CD14-positive monocyte (primary cell): ENCODE data around the gene P2RY12. TPM values are rescaled to one million over a fixed set of nuclear protein-coding genes. Genes with fewer than 3 reads are reported as not detected.

ENCODE experiments used
- DNase-seq, 3 donors: peaks; one replicate each; pipeline ENCODE4 v3.0.0-alpha.2; 2011 to 2022
- H2AFZ ChIP-seq: 2 replicates; pipeline ENCODE4 v1.6.0; 2012; ENCODE audit warnings: mild to moderate bottlenecking, low read depth, low read length, inconsistent platforms; ENCODE audit not compliant: insufficient read depth, poor library complexity, severe bottlenecking
- H3K27ac ChIP-seq, 2 donors: 1 replicate in 1 of 2; 2 replicates in 1 of 2; pipeline ENCODE4 v1.5.1; 2012 to 2013; ENCODE audit warnings: low read length in 2 of 2, control low read depth in 1 of 2, inconsistent platforms in 1 of 2, low read depth in 1 of 2, mild to moderate bottlenecking in 1 of 2
- H3K27me3 ChIP-seq, 2 donors: one replicate each; pipeline versions ENCODE4 v1.6.0 to v1.6.1; 2011 to 2013; ENCODE audit warnings: low read length in 2 of 2; ENCODE audit not compliant: control insufficient read depth in 2 of 2, insufficient read depth in 2 of 2
- H3K36me3 ChIP-seq, 2 donors: replicated peaks in 1 of 2; 1 replicate in 1 of 2; 2 replicates in 1 of 2; pipeline versions ENCODE4 v1.5.1 to v1.6.1; 2012 to 2013; ENCODE audit warnings: low read length in 2 of 2, control low read depth in 1 of 2, inconsistent platforms in 1 of 2, mild to moderate bottlenecking in 1 of 2; ENCODE audit not compliant: insufficient read depth in 2 of 2, control insufficient read depth in 1 of 2
- H3K4me1 ChIP-seq, 2 donors: 1 replicate in 1 of 2; 2 replicates in 1 of 2; pipeline versions ENCODE4 v1.5.1 to v1.6.1; 2012 to 2013; ENCODE audit warnings: low read length in 2 of 2, control low read depth in 1 of 2, inconsistent platforms in 1 of 2, mild to moderate bottlenecking in 1 of 2, moderate library complexity in 1 of 2; ENCODE audit not compliant: insufficient read depth in 2 of 2, control insufficient read depth in 1 of 2
- H3K4me2 ChIP-seq: replicated peaks from 2 replicates; pipeline ENCODE3; 2012; ENCODE audit warnings: low read length, moderate library complexity, mild to moderate bottlenecking; ENCODE audit not compliant: poor library complexity, severe bottlenecking; ENCODE audit errors: extremely low read depth
- H3K4me3 ChIP-seq, 3 experiments: fragments of 200-600 bp in 1 of 3; sonication (generic) in 1 of 3; replicated peaks in 1 of 3; 1 replicate in 2 of 3; 2 replicates in 1 of 3; pipeline ENCODE4 v1.5.1; 2011 to 2013; ENCODE audit warnings: low read length in 3 of 3, mild to moderate bottlenecking in 3 of 3, control low read depth in 2 of 3, low read depth in 2 of 3, inconsistent platforms in 1 of 3, moderate library complexity in 1 of 3
- H3K79me2 ChIP-seq: 2 replicates; pipeline ENCODE4 v1.6.0; 2012; ENCODE audit warnings: mild to moderate bottlenecking, control low read depth, inconsistent platforms, low read length, moderate library complexity; ENCODE audit not compliant: insufficient read depth
- H3K9ac ChIP-seq: 2 replicates; pipeline ENCODE4 v1.6.0; 2017; ENCODE audit warnings: low read length, mild to moderate bottlenecking; ENCODE audit not compliant: insufficient read depth, poor library complexity, severe bottlenecking
- H3K9me3 ChIP-seq, 2 donors: replicated peaks in 1 of 2; 1 replicate in 1 of 2; 2 replicates in 1 of 2; pipeline versions ENCODE4 v1.5.1 to v1.6.1; 2012 to 2013; ENCODE audit warnings: low read length in 2 of 2, control low read depth in 1 of 2; ENCODE audit not compliant: control insufficient read depth in 1 of 2, insufficient read depth in 1 of 2
- H4K20me1 ChIP-seq: 2 replicates; pipeline ENCODE4 v1.6.0; 2012; ENCODE audit warnings: mild to moderate bottlenecking, low read length, control low read depth, moderate library complexity; ENCODE audit not compliant: insufficient read depth
- H3K27ac Mint-ChIP-seq, 7 donors: one replicate each; pipeline ENCODE4 v1.8.0; 2020; ENCODE audit warnings: mild to moderate bottlenecking in 7 of 7, mixed read lengths in 7 of 7, moderate library complexity in 6 of 7, inconsistent platforms in 2 of 7
- H3K27me3 Mint-ChIP-seq, 3 donors: one replicate each; pipeline ENCODE4 v1.8.0; 2021 to 2022; ENCODE audit warnings: low read depth in 3 of 3, mild to moderate bottlenecking in 3 of 3, mixed read lengths in 3 of 3, moderate library complexity in 3 of 3, inconsistent platforms in 1 of 3
- H3K36me3 Mint-ChIP-seq, 2 donors: one replicate each; pipeline ENCODE4 v1.8.0; 2020; ENCODE audit warnings: mixed read lengths in 2 of 2, inconsistent platforms in 1 of 2, mild to moderate bottlenecking in 1 of 2
- H3K4me1 Mint-ChIP-seq: one replicate; pipeline ENCODE4 v1.8.0; 2020; ENCODE audit warnings: mild to moderate bottlenecking, mixed read lengths
- H3K4me3 Mint-ChIP-seq, 2 donors: one replicate each; pipeline ENCODE4 v1.8.0; 2020; ENCODE audit warnings: mild to moderate bottlenecking in 2 of 2, mixed read lengths in 2 of 2, moderate library complexity in 1 of 2
- H3K9me3 Mint-ChIP-seq, 7 donors: one replicate each; pipeline ENCODE4 v1.8.0; 2020 to 2022; ENCODE audit warnings: mixed read lengths in 7 of 7, mild to moderate bottlenecking in 6 of 7, moderate library complexity in 6 of 7, inconsistent platforms in 2 of 7
- CTCF ChIP-seq: fragments of 200-600 bp; IDR thresholded peaks from one replicate; pipeline ENCODE4 v1.8.0; 2022; ENCODE audit warnings: antibody characterized with exemption, mild to moderate bottlenecking
- WGBS: methylation state at CpG from one replicate; pipeline ENCODE4 v1.1.5; 2013; ENCODE audit warnings: missing lambda C conversion rate; ENCODE audit not compliant: insufficient coverage; 5-methylcytosine and 5-hydroxymethylcytosine counted together
- intact Hi-C, 2 donors: fragments of 100-400 bp; cut with micrococcal nuclease; formaldehyde crosslinking; loops; one replicate each; pipeline versions ENCODE4 v1.15.0 to v1.15.1; 2023
- polyA plus RNA-seq, 3 donors: library from polyadenylated mRNA; depleted of rRNA in 1 of 3; unstranded in 2 of 3; stranded (reverse) in 1 of 3; fragments of 300-500 nt in 2 of 3; fragments of >200 nt in 1 of 3; fragmentation: Illumina TruSeq in 2 of 3; gene quantifications; 1 replicate in 2 of 3; 2 replicates in 1 of 3; pipeline ENCODE4 v1.2.3, GENCODE V29; 2012 to 2021

Gene P2RY12
- polyA plus RNA-seq, 3 donors: 1.9 to 3.0 (median 2.7) TPM

GRCh38 chr3:151331696-151332095 lies 52.9 kb downstream of the P2RY12 start:
- no peaks in the 10 kb centered on the region for H3K9me3 ChIP-seq
- 43% methylated on average over 1 of the region's 2 CpGs for WGBS
- H3K27me3 ChIP-seq: no peaks in the 10 kb centered on the region
- H2AFZ ChIP-seq: no peak overlapping the region
- Mint-ChIP-seq H3K4me1 (peaks cover 41% of the 10 kb centered on the region), H3K36me3 (peaks cover 7 to 15% of the 10 kb centered on the region in 2 donors), H3K4me3 (peak overlapping the region in 1 of 2 donors; percentile 51), H3K27me3 (no peaks in the 10 kb centered on the region), H3K27ac (peak overlapping the region; percentile 89 to 96 (median 92)), H3K9me3 (no peaks in the 10 kb centered on the region)
- peaks cover 16% of the 10 kb centered on the region for H4K20me1 ChIP-seq
- H3K9ac ChIP-seq: no peak overlapping the region
- intact Hi-C loops: no loop called here
- peaks cover 0 to 8% of the 10 kb centered on the region in 2 donors for H3K36me3 ChIP-seq
- peak overlapping the region in 1 of 3 experiments; percentile 83 for H3K4me3 ChIP-seq
- peaks cover 35% of the 10 kb centered on the region for H3K79me2 ChIP-seq
- peak in 2 of 3 donors; percentile 67 to 69 for DNase-seq
- H3K4me1 ChIP-seq: peaks cover 34 to 49% of the 10 kb centered on the region in 2 donors
- H3K4me2 ChIP-seq: peak overlapping the region; percentile 95
- peak overlapping the region; percentile 73 to 87 for H3K27ac ChIP-seq
- TF ChIP-seq CTCF: no peak

- Histone ChIP-seq H3K4me2 (peak overlapping the region; percentile 95), H2AFZ (peak overlapping the region; percentile 33), H3K27me3 (no peaks in the 10 kb centered on the region), H3K79me2 (peaks cover 43% of the 10 kb centered on the region), H3K4me1 (peaks cover 42 to 57% of the 10 kb centered on the region in 2 donors), H3K9me3 (no peaks in the 10 kb centered on the region), H3K4me3 (peak overlapping the region; percentile 12 to 99 (median 83)), H3K36me3 (peaks cover 0 to 13% of the 10 kb centered on the region in 2 donors), H4K20me1 (peaks cover 24% of the 10 kb centered on the region), H3K9ac (peak overlapping the region; percentile 11), H3K27ac (peak overlapping the region; percentile 73 to 87)
- Mint-ChIP-seq H3K9me3 (no peaks in the 10 kb centered on the region), H3K4me1 (peaks cover 49% of the 10 kb centered on the region), H3K27me3 (no peaks in the 10 kb centered on the region), H3K27ac (peak overlapping the region; percentile 89 to 96 (median 94)), H3K4me3 (peak overlapping the region; percentile 42 to 43), H3K36me3 (peaks cover 14 to 23% of the 10 kb centered on the region in 2 donors)
- intact Hi-C loops: no loop called here
- no peak for TF ChIP-seq CTCF
- peak; percentile 41 to 86 (median 79) for DNase-seq
These were observed 53.7 kb downstream of the P2RY12 start for GRCh38 chr3:151330899-151331298.
